HG03175 (cell line): ENCODE data around the gene SGSM2.
A peak's percentile ranks its signal among the peaks of the same experiment; 100 is the strongest.

Source experiments
- ATAC-seq: cut with Tn5 transposase; IDR thresholded peaks from one replicate; pipeline ENCODE4 v1.9.1; 2021; ENCODE audit warnings: mild to moderate bottlenecking, moderate library complexity; ENCODE audit not compliant: unreplicated experiment

The SGSM2 gene

GRCh38 chr17:2335726-2336214, 1.5 kb upstream of the SGSM2 start:
- ATAC-seq, result no peak

- ATAC-seq, result peak; percentile 86
Measured at GRCh38 chr17:2336215-2336851, 968 bp upstream of the SGSM2 start, which contains the start of gene TSR1. Gene TSR1 (minus strand): TSS chr17:2336457. CDS start chr17:2336427, 30 bp downstream.

- no peak for ATAC-seq
Measured at GRCh38 chr17:2337544-2338314, 428 bp downstream of the SGSM2 start.

- ATAC-seq, result no peak
Measured at GRCh38 chr17:2338315-2338657, 985 bp downstream of the SGSM2 start.

GRCh38 chr17:2343421-2343820, 6.1 kb downstream of the SGSM2 start:
- no peak for ATAC-seq

- no peak for ATAC-seq
Measured at GRCh38 chr17:2344528-2344927, 7.2 kb downstream of the SGSM2 start.

GRCh38 chr17:2346475-2346874, 9.2 kb downstream of the SGSM2 start:
- ATAC-seq, result no peak

GRCh38 chr17:2347805-2348685, 10.7 kb downstream of the SGSM2 start:
- ATAC-seq, result no peak

- ATAC-seq, result no peak
Measured at GRCh38 chr17:2351269-2351668, 14.0 kb downstream of the SGSM2 start.

- no peak for ATAC-seq
Measured at GRCh38 chr17:2354311-2354710, 17.0 kb downstream of the SGSM2 start.

GRCh38 chr17:2357237-2357636, 19.9 kb downstream of the SGSM2 start:
- no peak for ATAC-seq

- no peak for ATAC-seq
Measured at GRCh38 chr17:2357931-2358434, 20.7 kb downstream of the SGSM2 start.

- no peak for ATAC-seq
Measured at GRCh38 chr17:2361010-2361760, 23.9 kb downstream of the SGSM2 start.

- ATAC-seq, result no peak
Measured at GRCh38 chr17:2362016-2362415, 24.7 kb downstream of the SGSM2 start.

GRCh38 chr17:2362416-2362815, 25.1 kb downstream of the SGSM2 start:
- no peak for ATAC-seq

- no peak for ATAC-seq
Measured at GRCh38 chr17:2362881-2363280, 25.6 kb downstream of the SGSM2 start.

GRCh38 chr17:2363318-2363717, 26.0 kb downstream of the SGSM2 start:
- ATAC-seq, result no peak

GRCh38 chr17:2363851-2364762, 26.8 kb downstream of the SGSM2 start:
- ATAC-seq, result no peak

- no peak for ATAC-seq
Measured at GRCh38 chr17:2364763-2365116, 27.4 kb downstream of the SGSM2 start.

- no peak for ATAC-seq
Measured at GRCh38 chr17:2365132-2365531, 27.8 kb downstream of the SGSM2 start.
